ENCODE data around the gene CROT. TPM values are rescaled to one million over a fixed set of nuclear protein-coding genes. Genes with fewer than 3 reads are reported as not detected.

Gene CROT
- total RNA-seq, 4 donors from 2014 or later, result 7.0 to 18.1 (median 11.7) TPM

GRCh38 chr7:87317691-87318245 lies 27.7 kb upstream of the CROT start:
- no peak for TF ChIP-seq CTCF (IDR thresholded peaks at IDR 0.05; ENCODE audit: low read depth)

- TF ChIP-seq CTCF (IDR thresholded peaks at IDR 0.05; ENCODE audit: low read depth), result no peak
These were observed 26.7 kb upstream of the CROT start for GRCh38 chr7:87318741-87319140.

- no peak for TF ChIP-seq CTCF (IDR thresholded peaks at IDR 0.05; ENCODE audit: low read depth)
These were observed 22.6 kb upstream of the CROT start for GRCh38 chr7:87322912-87323311.

GRCh38 chr7:87325576-87326370 lies 19.7 kb upstream of the CROT start:
- no peak for TF ChIP-seq CTCF (IDR thresholded peaks at IDR 0.05; ENCODE audit: low read depth)

- TF ChIP-seq CTCF (IDR thresholded peaks at IDR 0.05; ENCODE audit: low read depth), result no peak
These were observed 17.2 kb upstream of the CROT start for GRCh38 chr7:87328281-87328680.

- no peak for TF ChIP-seq CTCF (IDR thresholded peaks at IDR 0.05; ENCODE audit: low read depth)
These were observed 15.1 kb upstream of the CROT start for GRCh38 chr7:87330316-87330715.

- TF ChIP-seq CTCF (IDR thresholded peaks at IDR 0.05; ENCODE audit: low read depth), result no peak
These were observed 14.5 kb upstream of the CROT start for GRCh38 chr7:87330942-87331341.
